ENCODE results near the gene JMJD4.

DNA sequence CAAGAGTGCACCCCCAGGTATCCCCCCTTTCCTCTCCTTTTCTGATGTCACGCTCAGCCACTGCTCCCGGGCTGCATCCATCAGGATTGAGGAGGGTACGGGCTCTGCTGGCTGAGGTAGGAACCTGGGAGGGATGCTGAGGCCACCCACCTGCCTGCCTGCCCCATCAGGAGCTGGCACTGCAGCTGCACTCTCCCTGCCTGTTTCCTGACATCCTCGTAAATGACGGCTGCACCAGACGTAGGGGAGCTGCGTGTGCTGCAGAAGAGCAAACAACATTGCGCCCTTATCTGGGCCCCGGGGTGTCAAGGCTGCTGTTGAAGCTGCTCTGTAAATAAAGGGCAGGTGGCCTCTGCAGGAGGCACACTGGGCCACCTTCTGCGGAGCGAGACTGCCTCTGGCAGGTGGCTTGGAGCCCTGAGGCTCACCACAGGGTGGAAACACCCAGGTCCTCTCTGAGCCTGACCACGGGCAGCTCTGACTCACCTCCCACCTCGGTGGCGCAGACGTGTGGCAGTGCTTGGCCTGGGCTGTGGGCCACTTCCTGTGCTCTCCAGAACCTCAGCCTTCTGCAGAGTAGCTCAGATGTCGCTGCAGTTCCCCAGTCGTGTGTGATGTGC is 31.0 kb upstream of the JMJD4 start:
- no peak for TF ChIP-seq POLR2AphosphoS5 (IDR thresholded peaks at IDR 0.05)
- TF ChIP-seq POLR2A (IDR thresholded peaks at IDR 0.05) = no peak
- TF ChIP-seq, protein P1, sequence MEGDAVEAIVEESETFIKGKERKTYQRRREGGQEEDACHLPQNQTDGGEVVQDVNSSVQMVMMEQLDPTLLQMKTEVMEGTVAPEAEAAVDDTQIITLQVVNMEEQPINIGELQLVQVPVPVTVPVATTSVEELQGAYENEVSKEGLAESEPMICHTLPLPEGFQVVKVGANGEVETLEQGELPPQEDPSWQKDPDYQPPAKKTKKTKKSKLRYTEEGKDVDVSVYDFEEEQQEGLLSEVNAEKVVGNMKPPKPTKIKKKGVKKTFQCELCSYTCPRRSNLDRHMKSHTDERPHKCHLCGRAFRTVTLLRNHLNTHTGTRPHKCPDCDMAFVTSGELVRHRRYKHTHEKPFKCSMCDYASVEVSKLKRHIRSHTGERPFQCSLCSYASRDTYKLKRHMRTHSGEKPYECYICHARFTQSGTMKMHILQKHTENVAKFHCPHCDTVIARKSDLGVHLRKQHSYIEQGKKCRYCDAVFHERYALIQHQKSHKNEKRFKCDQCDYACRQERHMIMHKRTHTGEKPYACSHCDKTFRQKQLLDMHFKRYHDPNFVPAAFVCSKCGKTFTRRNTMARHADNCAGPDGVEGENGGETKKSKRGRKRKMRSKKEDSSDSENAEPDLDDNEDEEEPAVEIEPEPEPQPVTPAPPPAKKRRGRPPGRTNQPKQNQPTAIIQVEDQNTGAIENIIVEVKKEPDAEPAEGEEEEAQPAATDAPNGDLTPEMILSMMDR (IDR thresholded peaks at IDR 0.05) = no peak
